ENCODE results near the gene DMRTB1. TPM values are rescaled to one million over a fixed set of nuclear protein-coding genes. Genes with fewer than 3 reads are reported as not detected.

Gene DMRTB1
- polyA plus RNA-seq, 3 donors = not detected

DNA sequence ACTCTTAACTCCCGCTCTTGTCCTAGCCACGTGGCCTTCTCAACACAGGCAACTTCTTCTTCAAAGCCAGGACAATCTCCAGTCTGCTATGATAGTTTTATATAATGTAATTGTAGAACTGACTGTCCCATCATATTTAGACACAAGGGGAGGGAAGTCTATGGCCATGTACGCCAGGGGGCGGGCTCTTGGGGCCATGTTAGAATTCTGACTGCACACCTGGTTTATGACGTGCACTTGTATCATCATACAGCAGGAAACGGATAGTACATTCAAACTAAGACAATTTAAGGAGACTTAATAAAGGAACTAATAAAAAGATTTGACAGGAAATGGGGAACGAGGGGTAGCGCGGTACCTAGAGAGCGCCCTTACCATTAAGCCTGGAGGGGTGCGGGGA, 21.5 kb downstream of the DMRTB1 start:
- Mint-ChIP-seq H3K27me3 (ENCODE audit: low read depth in 3 of 3) (peaks cover 7 to 9% (median 7%) of the 10 kb centered on the region in 3 donors), H3K4me1 (peaks cover 3% of the 10 kb centered on the region), H3K9me3 (no peaks in the 10 kb centered on the region), H3K4me3 (no peak overlapping the region), H3K27ac (no peak overlapping the region), H3K36me3 (no peaks in the 10 kb centered on the region)
- no peak for DNase-seq
- no peaks in the 10 kb centered on the region for H3K9me3 ChIP-seq (replicated peaks in 1 of 2; ENCODE audit: control insufficient read depth in 1 of 2, insufficient read depth in 1 of 2, low read length in 2 of 2)
- no CpG with 5 or more reads among the region's 11 CpGs for WGBS (ENCODE audit: insufficient coverage)
- no peak overlapping the region for H3K9ac ChIP-seq (ENCODE audit: insufficient read depth, low read length, poor library complexity, severe bottlenecking)
- H3K4me3 ChIP-seq (replicated peaks in 1 of 3; ENCODE audit: low read depth in 2 of 3, low read length in 3 of 3) = no peak overlapping the region
- intact Hi-C loops (cut with micrococcal nuclease) = no loop called here
- TF ChIP-seq, protein P1, sequence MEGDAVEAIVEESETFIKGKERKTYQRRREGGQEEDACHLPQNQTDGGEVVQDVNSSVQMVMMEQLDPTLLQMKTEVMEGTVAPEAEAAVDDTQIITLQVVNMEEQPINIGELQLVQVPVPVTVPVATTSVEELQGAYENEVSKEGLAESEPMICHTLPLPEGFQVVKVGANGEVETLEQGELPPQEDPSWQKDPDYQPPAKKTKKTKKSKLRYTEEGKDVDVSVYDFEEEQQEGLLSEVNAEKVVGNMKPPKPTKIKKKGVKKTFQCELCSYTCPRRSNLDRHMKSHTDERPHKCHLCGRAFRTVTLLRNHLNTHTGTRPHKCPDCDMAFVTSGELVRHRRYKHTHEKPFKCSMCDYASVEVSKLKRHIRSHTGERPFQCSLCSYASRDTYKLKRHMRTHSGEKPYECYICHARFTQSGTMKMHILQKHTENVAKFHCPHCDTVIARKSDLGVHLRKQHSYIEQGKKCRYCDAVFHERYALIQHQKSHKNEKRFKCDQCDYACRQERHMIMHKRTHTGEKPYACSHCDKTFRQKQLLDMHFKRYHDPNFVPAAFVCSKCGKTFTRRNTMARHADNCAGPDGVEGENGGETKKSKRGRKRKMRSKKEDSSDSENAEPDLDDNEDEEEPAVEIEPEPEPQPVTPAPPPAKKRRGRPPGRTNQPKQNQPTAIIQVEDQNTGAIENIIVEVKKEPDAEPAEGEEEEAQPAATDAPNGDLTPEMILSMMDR (IDR thresholded peaks at IDR 0.05) = no peak
- no peaks in the 10 kb centered on the region for H4K20me1 ChIP-seq (ENCODE audit: insufficient read depth, low read length)
- no peaks in the 10 kb centered on the region for H3K4me1 ChIP-seq (ENCODE audit: control insufficient read depth in 1 of 2, insufficient read depth in 2 of 2, low read length in 2 of 2)
- H3K27ac ChIP-seq (ENCODE audit: low read depth in 1 of 2, low read length in 2 of 2) = no peak overlapping the region
- no peaks in the 10 kb centered on the region for H3K36me3 ChIP-seq (replicated peaks in 1 of 2; ENCODE audit: control insufficient read depth in 1 of 2, insufficient read depth in 2 of 2, low read length in 2 of 2)
- H3K4me2 ChIP-seq (replicated peaks; ENCODE audit: extremely low read depth, low read length, poor library complexity, severe bottlenecking) = no peak overlapping the region
- no peaks in the 10 kb centered on the region for H3K27me3 ChIP-seq (ENCODE audit: control insufficient read depth in 2 of 2, insufficient read depth in 2 of 2, low read length in 2 of 2)
- H2AFZ ChIP-seq (ENCODE audit: insufficient read depth, low read depth, low read length, poor library complexity, severe bottlenecking) = no peak overlapping the region
- no peaks in the 10 kb centered on the region for H3K79me2 ChIP-seq (ENCODE audit: insufficient read depth, low read length)

DNA sequence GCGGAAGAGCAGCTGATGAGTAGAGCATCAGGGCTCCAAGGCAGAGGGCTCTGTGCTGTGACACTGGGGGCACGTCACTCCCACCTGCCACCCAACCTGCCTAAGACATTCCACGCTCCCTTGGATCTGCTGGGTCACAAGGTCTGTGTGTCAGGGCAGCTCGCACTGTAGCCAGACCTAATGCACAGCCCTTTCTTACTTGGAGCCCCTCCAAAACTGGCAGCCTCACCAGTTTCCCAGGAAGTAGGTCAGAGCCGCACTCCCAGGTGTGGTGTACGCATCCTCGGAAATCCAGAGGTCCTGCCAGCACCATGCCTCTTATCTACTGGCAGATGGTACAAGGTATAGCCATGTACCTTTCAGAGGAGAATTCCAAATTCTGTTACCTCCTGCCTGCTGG, 22.3 kb downstream of the DMRTB1 start:
- TF ChIP-seq, protein P1 (IDR thresholded peaks at IDR 0.05) = no peak
- intact Hi-C loops (cut with micrococcal nuclease) = no loop called here
- Histone ChIP-seq H3K4me2 (replicated peaks; ENCODE audit: extremely low read depth, low read length, poor library complexity, severe bottlenecking) (no peak overlapping the region), H3K9ac (ENCODE audit: insufficient read depth, low read length, poor library complexity, severe bottlenecking) (no peak overlapping the region), H3K4me1 (ENCODE audit: control insufficient read depth in 1 of 2, insufficient read depth in 2 of 2, low read length in 2 of 2) (no peaks in the 10 kb centered on the region), H3K36me3 (replicated peaks in 1 of 2; ENCODE audit: control insufficient read depth in 1 of 2, insufficient read depth in 2 of 2, low read length in 2 of 2) (no peaks in the 10 kb centered on the region), H3K9me3 (replicated peaks in 1 of 2; ENCODE audit: control insufficient read depth in 1 of 2, insufficient read depth in 1 of 2, low read length in 2 of 2) (no peaks in the 10 kb centered on the region), H4K20me1 (ENCODE audit: insufficient read depth, low read length) (no peaks in the 10 kb centered on the region), H3K27me3 (ENCODE audit: control insufficient read depth in 2 of 2, insufficient read depth in 2 of 2, low read length in 2 of 2) (no peaks in the 10 kb centered on the region), H2AFZ (ENCODE audit: insufficient read depth, low read depth, low read length, poor library complexity, severe bottlenecking) (no peak overlapping the region), H3K27ac (ENCODE audit: low read depth in 1 of 2, low read length in 2 of 2) (no peak overlapping the region), H3K79me2 (ENCODE audit: insufficient read depth, low read length) (no peaks in the 10 kb centered on the region), H3K4me3 (replicated peaks in 1 of 3; ENCODE audit: low read depth in 2 of 3, low read length in 3 of 3) (no peak overlapping the region)
- Mint-ChIP-seq H3K9me3 (no peaks in the 10 kb centered on the region), H3K36me3 (no peaks in the 10 kb centered on the region), H3K27me3 (ENCODE audit: low read depth in 3 of 3) (peaks cover 6 to 7% (median 7%) of the 10 kb centered on the region in 3 donors), H3K4me3 (no peak overlapping the region), H3K27ac (no peak overlapping the region), H3K4me1 (peaks cover 3% of the 10 kb centered on the region)
- DNase-seq = no peak
- 95% methylated on average over 7 of the region's 7 CpGs for WGBS (ENCODE audit: insufficient coverage)
